Fibroblast of lung (primary cell): Measurements from ENCODE around the gene DAD1. TPM values are rescaled to one million over a fixed set of nuclear protein-coding genes. Genes with fewer than 3 reads are reported as not detected.

ENCODE experiments used
- DNase-seq, 2 donors: peaks; one replicate each; pipeline versions ENCODE4 v3.0.0 to v3.0.0-alpha.2; 2010; ENCODE audit warnings: low read depth in 2 of 2
- H2AFZ ChIP-seq: 2 replicates; pipeline ENCODE4 v1.5.1; 2012; ENCODE audit warnings: low read length, control low read depth, inconsistent platforms
- H3K27ac ChIP-seq: 2 replicates; pipeline ENCODE4 v1.5.1; 2011; ENCODE audit warnings: low read length, control low read depth; ENCODE audit not compliant: insufficient read depth
- H3K27me3 ChIP-seq: 2 replicates; pipeline ENCODE4 v1.5.1; 2011; ENCODE audit warnings: mild to moderate bottlenecking, low read length; ENCODE audit not compliant: control insufficient read depth, insufficient read depth
- H3K36me3 ChIP-seq: 2 replicates; pipeline ENCODE4 v1.5.1; 2011; ENCODE audit warnings: low read length; ENCODE audit not compliant: control insufficient read depth, insufficient read depth
- H3K4me1 ChIP-seq: 2 replicates; pipeline ENCODE4 v1.5.1; 2011; ENCODE audit warnings: low read length; ENCODE audit not compliant: control insufficient read depth, insufficient read depth; ENCODE audit errors: extremely low read depth
- H3K4me2 ChIP-seq: 2 replicates; pipeline ENCODE4 v1.5.1; 2011; ENCODE audit warnings: low read length, control low read depth; ENCODE audit not compliant: insufficient read depth; ENCODE audit errors: extremely low read depth
- H3K4me3 ChIP-seq, 4 experiments: fragments of 200-600 bp in 1 of 4; sonication (generic) in 1 of 4; replicated peaks in 1 of 4; 2 replicates each; pipeline ENCODE4 v1.5.1; 2011 to 2016; ENCODE audit warnings: low read length in 4 of 4, low read depth in 3 of 4, mild to moderate bottlenecking in 3 of 4, control low read depth in 2 of 4, inconsistent platforms in 1 of 4, mixed read lengths in 1 of 4; ENCODE audit not compliant: insufficient read depth in 1 of 4; ENCODE audit errors: control extremely low read depth in 1 of 4
- H3K79me2 ChIP-seq: 2 replicates; pipeline ENCODE4 v1.5.1; 2012; ENCODE audit warnings: mild to moderate bottlenecking, low read length, inconsistent platforms; ENCODE audit not compliant: control insufficient read depth, insufficient read depth
- H3K9ac ChIP-seq: 2 replicates; pipeline ENCODE4 v1.5.1; 2011; ENCODE audit warnings: mild to moderate bottlenecking, low read length, control low read depth; ENCODE audit not compliant: insufficient read depth
- H3K9me3 ChIP-seq: 2 replicates; pipeline ENCODE4 v1.5.1; 2012; ENCODE audit warnings: low read depth, low read length; ENCODE audit not compliant: control insufficient read depth, insufficient read depth
- H4K20me1 ChIP-seq: 2 replicates; pipeline ENCODE4 v1.5.1; 2011; ENCODE audit warnings: low read length; ENCODE audit not compliant: control insufficient read depth, insufficient read depth; ENCODE audit errors: extremely low read depth
- CTCF ChIP-seq, 2 donors: IDR thresholded peaks in 1 of 2; conservative IDR thresholded peaks in 1 of 2; 1 replicate in 1 of 2; 2 replicates in 1 of 2; pipeline ENCODE4 v1.5.1; 2011 to 2012; ENCODE audit warnings: low read length in 2 of 2, control low read depth in 1 of 2, inconsistent platforms in 1 of 2, low read depth in 1 of 2, mild to moderate bottlenecking in 1 of 2
- EZH2 ChIP-seq: IDR thresholded peaks from 2 replicates; pipeline ENCODE4 v1.5.1; 2012; ENCODE audit warnings: low read length, control low read depth, mild to moderate bottlenecking; ENCODE audit errors: missing control alignments
- polyA plus RNA-seq, 2 donors: library from polyadenylated mRNA; depleted of rRNA in 1 of 2; stranded (reverse) in 1 of 2; unstranded in 1 of 2; fragments of >200 nt; gene quantifications; 2 replicates each; pipeline ENCODE4 v1.2.1, GENCODE V29; 2011 to 2012; ENCODE audit warnings: missing spikeins in 1 of 2
- total RNA-seq: library from RNA; depleted of rRNA; stranded (reverse); fragments of >200 nt; gene quantifications from 2 replicates; pipeline ENCODE4 v1.2.1, GENCODE V29; 2014

The DAD1 gene
- total and polyA plus RNA-seq, 2 donors (not counting 1 experiment from before 2014, with no cell fraction given): 249 to 623 TPM

GRCh38 chr14:22630486-22630885, 41.5 kb upstream of the DAD1 start:
- no peak for TF ChIP-seq CTCF (conservative IDR thresholded peaks at IDR 0.05 in 1 of 2, IDR thresholded peaks at IDR 0.05 in 1 of 2; ENCODE audit: low read depth in 1 of 2, low read length in 2 of 2)
- no peak for TF ChIP-seq EZH2
- Histone ChIP-seq H3K27ac (no peak overlapping the region), H3K9me3 (no peaks in the 10 kb centered on the region), H4K20me1 (no peaks in the 10 kb centered on the region), H3K9ac (no peak overlapping the region), H3K36me3 (no peaks in the 10 kb centered on the region), H3K4me2 (no peak overlapping the region), H3K27me3 (peaks cover 4% of the 10 kb centered on the region), H2AFZ (no peak overlapping the region), H3K4me1 (no peaks in the 10 kb centered on the region), H3K79me2 (no peaks in the 10 kb centered on the region), H3K4me3 (no peak overlapping the region)
- DNase-seq: peak; percentile 92 to 97

- no peaks in the 10 kb centered on the region for H4K20me1 ChIP-seq
- H3K4me3 ChIP-seq: no peak overlapping the region
- H2AFZ ChIP-seq: no peak overlapping the region
- no peaks in the 10 kb centered on the region for H3K36me3 ChIP-seq
- H3K9me3 ChIP-seq: no peaks in the 10 kb centered on the region
- H3K4me1 ChIP-seq: no peaks in the 10 kb centered on the region
- no peak overlapping the region for H3K4me2 ChIP-seq
- H3K79me2 ChIP-seq: no peaks in the 10 kb centered on the region
- H3K27me3 ChIP-seq: peaks cover 4% of the 10 kb centered on the region
- DNase-seq: peak in 1 of 2 donors; percentile 29
- no peak overlapping the region for H3K27ac ChIP-seq
- TF ChIP-seq CTCF (conservative IDR thresholded peaks at IDR 0.05 in 1 of 2, IDR thresholded peaks at IDR 0.05 in 1 of 2; ENCODE audit: low read depth in 1 of 2, low read length in 2 of 2) (peak in 1 of 2 donors; percentile 2), EZH2 (no peak)
- H3K9ac ChIP-seq: no peak overlapping the region
Observed at GRCh38 chr14:22630066-22630465, 41.0 kb upstream of the DAD1 start.

- peaks cover 4% of the 10 kb centered on the region for H3K27me3 ChIP-seq
- no peaks in the 10 kb centered on the region for H3K36me3 ChIP-seq
- H3K9ac ChIP-seq: no peak overlapping the region
- H3K79me2 ChIP-seq: no peaks in the 10 kb centered on the region
- H2AFZ ChIP-seq: no peak overlapping the region
- H4K20me1 ChIP-seq: no peaks in the 10 kb centered on the region
- DNase-seq: no peak
- H3K4me1 ChIP-seq: no peaks in the 10 kb centered on the region
- TF ChIP-seq EZH2 (no peak), CTCF (conservative IDR thresholded peaks at IDR 0.05 in 1 of 2, IDR thresholded peaks at IDR 0.05 in 1 of 2; ENCODE audit: low read depth in 1 of 2, low read length in 2 of 2) (no peak)
- H3K27ac ChIP-seq: no peak overlapping the region
- H3K4me3 ChIP-seq: no peak overlapping the region
- H3K9me3 ChIP-seq: no peaks in the 10 kb centered on the region
- no peak overlapping the region for H3K4me2 ChIP-seq
Observed at GRCh38 chr14:22629361-22629760, 40.3 kb upstream of the DAD1 start.
